MM.1S (cell line): ENCODE results near the gene MRPL43.

Experiments
- DNase-seq: peaks from one replicate; pipeline ENCODE4 v3.0.0-alpha.2; 2015
- H2AFZ ChIP-seq: fragments of 300-600 bp; sonication (generic); 2 replicates; pipeline ENCODE4 v1.6.0; 2016; ENCODE audit warnings: antibody characterized with exemption, low read length
- H3F3A ChIP-seq: fragments of 300-600 bp; sonication (generic); 2 replicates; pipeline ENCODE4 v1.6.1; 2016; ENCODE audit warnings: mild to moderate bottlenecking, antibody characterized with exemption, low read length, moderate library complexity, mixed read lengths; ENCODE audit not compliant: insufficient read depth
- H3K27ac ChIP-seq: fragments of 300-600 bp; sonication (generic); 2 replicates; pipeline ENCODE4 v1.5.1; 2016; ENCODE audit warnings: mild to moderate bottlenecking, low read length
- H3K27me3 ChIP-seq: fragments of 300-600 bp; sonication (generic); replicated peaks from 2 replicates; pipeline ENCODE4 v1.6.0; 2016; ENCODE audit warnings: low read length; ENCODE audit not compliant: insufficient read depth
- H3K36me3 ChIP-seq: fragments of 300-600 bp; sonication (generic); replicated peaks from 2 replicates; pipeline ENCODE4 v1.6.1; 2016; ENCODE audit warnings: mild to moderate bottlenecking, low read length, mixed read lengths; ENCODE audit not compliant: insufficient read depth
- H3K4me1 ChIP-seq: fragments of 300-600 bp; sonication (generic); 2 replicates; pipeline ENCODE4 v1.6.1; 2016; ENCODE audit warnings: low read length, mixed read lengths
- H3K4me2 ChIP-seq: fragments of 300-600 bp; sonication (generic); 2 replicates; pipeline ENCODE4 v1.6.0; 2016; ENCODE audit warnings: low read depth, low read length
- H3K4me3 ChIP-seq: fragments of 300-600 bp; sonication (generic); 2 replicates; pipeline ENCODE4 v1.5.1; 2016; ENCODE audit warnings: low read length, mixed read lengths
- H3K79me2 ChIP-seq: fragments of 300-600 bp; sonication (generic); 2 replicates; pipeline ENCODE4 v1.6.1; 2016; ENCODE audit warnings: mixed run types, low read length, mixed read lengths
- H3K9ac ChIP-seq: fragments of 300-600 bp; sonication (generic); 2 replicates; pipeline ENCODE4 v1.6.1; 2016; ENCODE audit warnings: low read length, mixed read lengths
- H3K9me2 ChIP-seq: fragments of 300-600 bp; sonication (generic); replicated peaks from 2 replicates; pipeline ENCODE4 v1.6.1; 2016; ENCODE audit warnings: mild to moderate bottlenecking, low read length, mixed read lengths; ENCODE audit not compliant: insufficient read depth
- H3K9me3 ChIP-seq: fragments of 300-600 bp; sonication (generic); replicated peaks from 2 replicates; pipeline ENCODE4 v1.6.1; 2016; ENCODE audit warnings: mild to moderate bottlenecking, low read length, mixed read lengths; ENCODE audit not compliant: insufficient read depth
- H4K20me1 ChIP-seq: fragments of 300-600 bp; sonication (generic); 2 replicates; pipeline ENCODE4 v1.6.1; 2016; ENCODE audit warnings: mild to moderate bottlenecking, low read length, moderate library complexity, mixed read lengths; ENCODE audit not compliant: insufficient read depth
- EZH2 ChIP-seq: fragments of 300-600 bp; sonication (generic); optimal IDR thresholded peaks from 2 replicates; pipeline ENCODE3; 2017; ENCODE audit warnings: low read depth, mild to moderate bottlenecking, antibody characterized with exemption, low read length, mixed read lengths
- EZH2phosphoT487 ChIP-seq: fragments of 300-600 bp; sonication (generic); IDR thresholded peaks from 2 replicates; pipeline ENCODE4 v1.6.1; 2018; ENCODE audit warnings: antibody characterized with exemption, low read length
- TF ChIP-seq, protein P1 (sequence below): fragments of 300-600 bp; sonication (generic); IDR thresholded peaks from 2 replicates; pipeline ENCODE4 v1.5.1; 2016; ENCODE audit warnings: antibody characterized with exemption, low read length, mixed read lengths

Gene MRPL43

DNA sequence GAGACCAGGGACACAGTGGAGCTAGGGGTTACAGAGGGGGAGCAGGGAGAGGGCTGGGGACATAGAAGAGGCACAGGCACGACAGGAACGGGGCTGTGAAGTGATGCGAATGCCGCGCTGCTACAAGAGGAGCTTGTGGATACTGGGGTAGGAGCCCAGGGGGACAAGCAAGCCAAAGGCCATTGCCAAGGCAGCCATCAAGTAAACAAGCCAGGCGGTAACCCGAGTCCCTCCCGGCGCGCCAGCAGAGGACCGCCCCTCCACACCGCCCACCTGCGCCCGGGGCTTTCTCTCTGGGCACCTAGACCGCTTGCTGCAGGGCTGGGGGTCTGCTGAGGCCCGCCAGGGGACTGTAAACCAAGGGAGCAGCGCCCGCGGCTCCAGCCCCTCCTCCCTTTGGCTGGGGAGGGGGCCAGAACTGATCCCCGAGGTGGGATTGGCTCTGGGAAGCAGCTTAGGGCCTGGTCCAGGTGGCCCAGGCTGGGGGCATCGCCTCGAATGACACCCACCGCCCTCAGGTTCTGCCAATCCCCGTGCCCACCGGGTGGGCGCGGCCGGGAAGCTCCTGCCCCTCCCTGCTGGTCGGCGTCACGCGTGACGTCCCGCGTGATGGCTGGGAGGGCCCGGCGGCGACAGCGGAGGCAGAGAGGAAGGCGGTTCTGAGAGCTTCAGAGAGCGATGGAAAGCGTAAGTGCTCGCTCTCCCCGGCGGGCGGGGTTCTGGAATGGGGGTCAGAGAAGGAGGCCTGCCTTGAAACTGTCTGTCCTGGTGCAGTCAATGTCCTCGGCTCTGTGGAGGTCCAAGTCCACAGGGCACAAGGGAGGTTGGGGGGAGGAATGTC, 44.7 kb upstream of the MRPL43 start:
- Histone ChIP-seq H3K4me3 (peak overlapping the region; percentile 75), H4K20me1 (no peaks in the 10 kb centered on the region), H2AFZ (peak overlapping the region; percentile 99), H3F3A (no peaks in the 10 kb centered on the region), H3K9me2 (no peaks in the 10 kb centered on the region), H3K79me2 (no peaks in the 10 kb centered on the region), H3K4me1 (peaks cover 7% of the 10 kb centered on the region; the same call in 1 of the 2 replicates), H3K27me3 (peaks cover 78% of the 10 kb centered on the region), H3K36me3 (no peaks in the 10 kb centered on the region), H3K27ac (no peak overlapping the region), H3K4me2 (peak overlapping the region; percentile 100), H3K9ac (no peak overlapping the region), H3K9me3 (no peaks in the 10 kb centered on the region)
- no peak for DNase-seq
- TF ChIP-seq EZH2 (no peak), EZH2phosphoT487 (no peak)
- TF ChIP-seq, protein P1, sequence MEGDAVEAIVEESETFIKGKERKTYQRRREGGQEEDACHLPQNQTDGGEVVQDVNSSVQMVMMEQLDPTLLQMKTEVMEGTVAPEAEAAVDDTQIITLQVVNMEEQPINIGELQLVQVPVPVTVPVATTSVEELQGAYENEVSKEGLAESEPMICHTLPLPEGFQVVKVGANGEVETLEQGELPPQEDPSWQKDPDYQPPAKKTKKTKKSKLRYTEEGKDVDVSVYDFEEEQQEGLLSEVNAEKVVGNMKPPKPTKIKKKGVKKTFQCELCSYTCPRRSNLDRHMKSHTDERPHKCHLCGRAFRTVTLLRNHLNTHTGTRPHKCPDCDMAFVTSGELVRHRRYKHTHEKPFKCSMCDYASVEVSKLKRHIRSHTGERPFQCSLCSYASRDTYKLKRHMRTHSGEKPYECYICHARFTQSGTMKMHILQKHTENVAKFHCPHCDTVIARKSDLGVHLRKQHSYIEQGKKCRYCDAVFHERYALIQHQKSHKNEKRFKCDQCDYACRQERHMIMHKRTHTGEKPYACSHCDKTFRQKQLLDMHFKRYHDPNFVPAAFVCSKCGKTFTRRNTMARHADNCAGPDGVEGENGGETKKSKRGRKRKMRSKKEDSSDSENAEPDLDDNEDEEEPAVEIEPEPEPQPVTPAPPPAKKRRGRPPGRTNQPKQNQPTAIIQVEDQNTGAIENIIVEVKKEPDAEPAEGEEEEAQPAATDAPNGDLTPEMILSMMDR = no peak

DNA sequence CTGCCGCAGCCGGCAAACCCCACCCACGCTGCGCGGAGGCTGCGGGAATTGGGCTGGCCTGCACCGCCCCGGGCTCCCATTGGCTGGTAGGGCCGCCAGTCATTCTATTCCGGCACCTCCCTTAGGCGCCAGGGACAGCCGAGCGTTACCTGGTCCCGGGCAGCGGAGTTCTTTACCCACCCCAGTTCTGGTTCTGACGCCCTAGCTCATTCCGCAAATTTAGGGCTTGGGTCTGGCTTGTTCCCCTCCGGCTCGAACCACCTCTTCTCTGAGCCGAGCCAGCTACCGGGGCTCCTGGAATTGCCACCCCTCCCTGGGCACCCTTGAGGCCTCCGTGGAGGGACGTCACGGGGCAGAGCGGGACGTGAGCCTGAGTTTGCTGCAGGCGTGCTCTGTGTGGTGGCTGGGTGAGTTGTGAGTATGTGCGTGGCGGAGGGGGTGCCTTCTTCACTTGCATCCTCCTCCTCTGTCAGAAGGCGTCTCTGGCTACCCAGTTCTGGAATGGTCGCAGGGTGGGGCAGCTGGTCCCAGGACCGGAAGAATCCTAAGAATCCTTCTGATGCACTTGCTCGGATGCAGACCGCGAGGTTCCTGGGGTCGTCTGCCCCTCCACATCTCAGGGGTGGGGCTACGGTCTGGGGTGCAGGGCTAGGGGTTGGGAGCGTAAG, 44.0 kb upstream of the MRPL43 start, which contains the start of the genes PDZD7 and SFXN3:
TSS of gene PDZD7 (minus strand) at position 2 of the 668 bp plus-strand sequence. CDS start 910 bp downstream, outside the sequence.
TSS of gene SFXN3 (plus strand) at position 107 of the 668 bp plus-strand sequence. CDS start 3,461 bp downstream, outside the sequence.
- no peaks in the 10 kb centered on the region for H3K36me3 ChIP-seq
- peak; percentile 92 for DNase-seq
- H4K20me1 ChIP-seq = no peaks in the 10 kb centered on the region
- peak within 1 kb of the TSS; percentile 99 for H2AFZ ChIP-seq
- no peak within 1 kb of the TSS for H3K27ac ChIP-seq
- H3K4me3 ChIP-seq = peak within 1 kb of the TSS; percentile 75
- H3K27me3 ChIP-seq = peaks cover 78% of the 10 kb centered on the region
- H3K9me2 ChIP-seq = no peaks in the 10 kb centered on the region
- no peak for TF ChIP-seq EZH2phosphoT487
- peaks cover 7% of the 10 kb centered on the region; the same call in 1 of the 2 replicates for H3K4me1 ChIP-seq
- H3K4me2 ChIP-seq = peak within 1 kb of the TSS; percentile 100
- no peaks in the 10 kb centered on the region for H3K79me2 ChIP-seq
- H3F3A ChIP-seq = no peaks in the 10 kb centered on the region
- peak within 1 kb of the TSS; percentile 32; the same call in 1 of the 2 replicates for H3K9ac ChIP-seq
- no peaks in the 10 kb centered on the region for H3K9me3 ChIP-seq

DNA sequence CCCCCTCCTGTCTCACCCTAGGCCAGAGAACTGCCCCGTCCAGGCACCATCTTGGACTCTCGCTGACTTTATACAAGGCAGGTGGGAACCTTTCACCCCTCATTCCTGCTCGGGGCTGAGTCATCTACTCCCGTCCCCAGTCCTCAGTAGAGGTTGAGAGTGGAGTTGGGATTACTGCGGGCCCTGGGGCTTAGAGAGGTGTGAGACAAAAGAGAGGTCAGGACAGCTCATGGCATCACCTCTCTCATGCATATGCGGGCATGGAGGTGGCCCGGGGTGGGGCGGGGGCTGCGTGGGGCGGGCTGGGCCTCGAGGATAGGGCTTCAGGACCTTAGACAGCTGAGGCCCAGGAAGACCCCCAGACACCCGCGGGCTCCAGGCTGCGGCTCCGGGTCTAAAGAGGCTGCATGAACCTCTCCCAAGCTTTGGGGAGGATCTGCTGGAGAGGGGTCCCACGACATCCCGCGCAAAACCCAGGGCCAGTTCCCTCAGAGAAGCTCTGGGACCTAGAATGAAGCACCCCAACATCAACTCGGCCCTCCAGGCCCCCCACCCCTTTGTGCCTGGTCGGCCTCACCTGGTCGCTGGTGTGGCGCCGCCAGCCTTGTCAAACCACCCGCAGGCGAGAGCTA, 43.3 kb upstream of the MRPL43 start:
- Histone ChIP-seq H3K9me3 (no peaks in the 10 kb centered on the region), H3K27me3 (peaks cover 72% of the 10 kb centered on the region), H3K27ac (no peak overlapping the region), H3K79me2 (no peaks in the 10 kb centered on the region), H3K36me3 (no peaks in the 10 kb centered on the region), H3K4me2 (peak overlapping the region; percentile 100), H4K20me1 (no peaks in the 10 kb centered on the region), H2AFZ (peak overlapping the region; percentile 99), H3K9ac (no peak overlapping the region), H3K9me2 (no peaks in the 10 kb centered on the region), H3K4me1 (peaks cover 7% of the 10 kb centered on the region; the same call in 1 of the 2 replicates), H3K4me3 (peak overlapping the region; percentile 75), H3F3A (no peaks in the 10 kb centered on the region)
- DNase-seq = no peak
- TF ChIP-seq, protein P1 = no peak
- TF ChIP-seq EZH2 (no peak), EZH2phosphoT487 (no peak)
